Measurements from ENCODE around the gene LRRIQ4.

DNA sequence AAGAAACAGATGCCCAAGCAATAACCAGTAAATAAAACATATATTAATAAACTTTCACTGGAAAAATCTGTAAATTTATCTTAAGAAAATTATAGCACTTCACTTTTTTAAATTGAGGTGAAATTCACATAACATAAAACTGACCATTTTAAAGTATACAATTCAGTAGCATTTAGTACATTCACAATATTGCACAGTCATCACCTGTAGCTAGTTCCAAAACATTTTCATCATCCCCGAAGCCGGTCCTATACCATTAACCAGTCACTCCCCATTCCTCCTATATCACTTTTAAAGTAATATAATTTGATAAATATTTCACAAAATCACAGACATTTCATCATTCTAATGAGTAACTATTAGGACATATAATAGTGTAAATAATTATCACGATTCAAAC is 8.0 kb upstream of the LRRIQ4 start:
- TF ChIP-seq, protein P1, sequence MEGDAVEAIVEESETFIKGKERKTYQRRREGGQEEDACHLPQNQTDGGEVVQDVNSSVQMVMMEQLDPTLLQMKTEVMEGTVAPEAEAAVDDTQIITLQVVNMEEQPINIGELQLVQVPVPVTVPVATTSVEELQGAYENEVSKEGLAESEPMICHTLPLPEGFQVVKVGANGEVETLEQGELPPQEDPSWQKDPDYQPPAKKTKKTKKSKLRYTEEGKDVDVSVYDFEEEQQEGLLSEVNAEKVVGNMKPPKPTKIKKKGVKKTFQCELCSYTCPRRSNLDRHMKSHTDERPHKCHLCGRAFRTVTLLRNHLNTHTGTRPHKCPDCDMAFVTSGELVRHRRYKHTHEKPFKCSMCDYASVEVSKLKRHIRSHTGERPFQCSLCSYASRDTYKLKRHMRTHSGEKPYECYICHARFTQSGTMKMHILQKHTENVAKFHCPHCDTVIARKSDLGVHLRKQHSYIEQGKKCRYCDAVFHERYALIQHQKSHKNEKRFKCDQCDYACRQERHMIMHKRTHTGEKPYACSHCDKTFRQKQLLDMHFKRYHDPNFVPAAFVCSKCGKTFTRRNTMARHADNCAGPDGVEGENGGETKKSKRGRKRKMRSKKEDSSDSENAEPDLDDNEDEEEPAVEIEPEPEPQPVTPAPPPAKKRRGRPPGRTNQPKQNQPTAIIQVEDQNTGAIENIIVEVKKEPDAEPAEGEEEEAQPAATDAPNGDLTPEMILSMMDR (IDR thresholded peaks at IDR 0.05; ENCODE audit: low read depth, low read length) = no peak
- no peak for TF ChIP-seq MYC (IDR thresholded peaks at IDR 0.05; ENCODE audit: low read depth, low read length)
